ENCODE data around the gene OSBPL2.

- no peak for TF ChIP-seq CTCF (IDR thresholded peaks at IDR 0.05)
- TF ChIP-seq POLR2A (IDR thresholded peaks at IDR 0.05) = no peak
Observed at GRCh38 chr20:62212299-62212698, 26.0 kb upstream of the OSBPL2 start.

Data from testis (tissue), 2 donors.